Kidney (tissue), 14 donors: ENCODE results near the gene CHERP. TPM values are rescaled to one million over a fixed set of nuclear protein-coding genes. Genes with fewer than 3 reads are reported as not detected.

Experiments used
- DNase-seq, 5 donors: peaks; one replicate each; pipeline ENCODE4 v3.0.0-alpha.2; 2013 to 2020
- FAIRE-seq: peaks from 2 replicates; lab custom pipeline; 2012; peaks lifted over from hg19 to GRCh38; lab: Jason Lieb, UNC
- H3K27ac ChIP-seq, 2 donors: one replicate each; pipeline ENCODE4 v1.7.0; 2013; ENCODE audit warnings: low read depth in 2 of 2, low read length in 2 of 2, inconsistent platforms in 1 of 2
- H3K27me3 ChIP-seq: one replicate; pipeline ENCODE4 v1.7.1; 2013; ENCODE audit warnings: low read length, inconsistent platforms; ENCODE audit not compliant: control insufficient read depth, insufficient read depth
- H3K36me3 ChIP-seq, 3 donors: one replicate each; pipeline versions ENCODE4 v1.7.0 to v1.7.1; 2013; ENCODE audit warnings: low read length in 3 of 3, control low read depth in 1 of 3, inconsistent platforms in 1 of 3; ENCODE audit not compliant: insufficient read depth in 3 of 3, control insufficient read depth in 2 of 3
- H3K4me1 ChIP-seq, 3 donors: one replicate each; pipeline versions ENCODE4 v1.7.0 to v1.7.1; 2013; ENCODE audit warnings: low read length in 3 of 3, inconsistent platforms in 1 of 3, low read depth in 1 of 3; ENCODE audit not compliant: control insufficient read depth in 2 of 3, insufficient read depth in 2 of 3
- H3K4me3 ChIP-seq, 3 donors: one replicate each; pipeline versions ENCODE4 v1.7.0 to v1.8.1; 2013; ENCODE audit warnings: low read length in 3 of 3, control low read depth in 1 of 3, inconsistent platforms in 1 of 3
- H3K9ac ChIP-seq, 3 donors: one replicate each; pipeline versions ENCODE4 v1.7.0 to v1.7.1; 2013; ENCODE audit warnings: low read length in 3 of 3, control low read depth in 1 of 3, inconsistent platforms in 1 of 3
- H3K9me3 ChIP-seq, 3 donors: one replicate each; pipeline versions ENCODE4 v1.7.0 to v1.7.1; 2013; ENCODE audit warnings: low read length in 3 of 3, control low read depth in 1 of 3, inconsistent platforms in 1 of 3; ENCODE audit not compliant: control insufficient read depth in 2 of 3, insufficient read depth in 1 of 3
- CTCF ChIP-seq: IDR thresholded peaks from 3 replicates; pipeline ENCODE4 v1.5.1; 2012; ENCODE audit warnings: mild to moderate bottlenecking, moderate library complexity, borderline replicate concordance; ENCODE audit not compliant: insufficient read depth; ENCODE audit errors: extremely low read depth
- intact Hi-C: fragments of 100-400 bp; cut with DNase I; formaldehyde crosslinking; loops from one replicate; pipeline ENCODE4 v1.11.1; 2022
- polyA plus RNA-seq: library from polyadenylated mRNA; stranded (reverse); fragments of 350-450 nt; fragmentation: Illumina TruSeq; extraction: RNeasy Lipid Tissue Mini Kit (QIAGEN cat#74804); gene quantifications from one replicate; pipeline ENCODE4 v1.2.3, GENCODE V29; 2014; ENCODE audit warnings: low read depth, low replicate concordance; ENCODE audit not compliant: insufficient read depth
- total RNA-seq: library from RNA; stranded (reverse); fragmentation: NEBNext Ultra II Directional; extraction: Animal tissue kit (Norgen Biotek cat#: 25700); gene quantifications from one replicate; pipeline ENCODE4 v1.2.1, GENCODE V29; 2021
- donor health status: control.
- donor health status: control.
- donor health status: control.
- donor health status: control.
- donor health status: control.
- donor health status: DM: yes; HTN: yes; CAD: no.
- donor health status: Normal renal cell carcinoma (clear cell type).

The CHERP gene
- total and polyA plus RNA-seq, 2 donors from 2014 or later: 14.6 to 37.2 TPM

DNA sequence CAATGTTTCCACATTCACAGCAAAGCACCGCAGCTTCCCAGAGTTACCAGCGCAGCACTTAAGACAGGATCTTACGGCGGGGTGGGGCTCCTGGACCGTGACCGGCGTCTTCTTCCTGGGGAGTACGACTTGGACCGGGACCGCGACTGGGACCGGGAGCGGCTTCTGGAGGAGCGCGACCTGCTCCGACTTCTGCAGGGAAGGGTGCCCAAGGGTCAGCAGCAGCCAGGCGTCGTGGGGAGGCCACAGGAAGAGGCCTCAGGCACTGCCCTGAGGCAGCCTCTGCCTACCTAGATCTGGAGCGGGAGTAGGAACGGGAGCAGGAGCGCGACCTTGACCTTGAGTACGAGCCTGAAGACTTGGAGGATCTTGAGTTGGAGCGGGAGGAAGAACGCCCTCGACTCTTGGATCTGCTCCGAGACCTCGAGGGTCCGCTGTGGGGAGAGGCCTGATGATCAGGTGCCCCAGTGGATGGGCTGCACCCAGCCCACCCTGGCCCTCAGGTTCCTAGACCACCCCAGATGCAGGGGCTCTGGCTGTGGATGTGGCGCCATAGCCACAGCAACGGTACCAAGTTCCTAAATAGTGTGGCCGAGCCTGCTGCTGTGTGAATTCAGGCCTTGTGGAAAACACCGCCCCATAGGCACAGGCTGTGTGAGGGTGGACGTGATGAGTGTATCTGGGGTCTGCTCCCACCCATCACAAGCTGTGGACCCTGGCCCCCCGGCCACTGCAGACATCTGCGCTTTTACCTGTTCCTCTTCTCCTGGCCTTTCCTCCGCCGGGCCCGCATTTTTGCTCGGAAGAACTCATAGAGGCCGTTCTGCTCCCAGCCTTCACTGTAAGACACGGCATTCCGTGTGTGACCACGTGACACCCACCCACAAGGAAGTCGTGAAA is 21.9 kb downstream of the CHERP start:
- Histone ChIP-seq H3K27ac (no peak overlapping the region), H3K27me3 (no peaks in the 10 kb centered on the region), H3K9ac (no peak overlapping the region), H3K9me3 (no peaks in the 10 kb centered on the region), H3K4me3 (no peak overlapping the region), H3K36me3 (peaks cover 5 to 62% (median 27%) of the 10 kb centered on the region in 3 donors), H3K4me1 (peaks cover 0 to under 1% (median 0%) of the 10 kb centered on the region in 3 donors)
- no peak for DNase-seq
- intact Hi-C loops: no loop called here
- no peak for TF ChIP-seq CTCF
- FAIRE-seq: no peak

DNA sequence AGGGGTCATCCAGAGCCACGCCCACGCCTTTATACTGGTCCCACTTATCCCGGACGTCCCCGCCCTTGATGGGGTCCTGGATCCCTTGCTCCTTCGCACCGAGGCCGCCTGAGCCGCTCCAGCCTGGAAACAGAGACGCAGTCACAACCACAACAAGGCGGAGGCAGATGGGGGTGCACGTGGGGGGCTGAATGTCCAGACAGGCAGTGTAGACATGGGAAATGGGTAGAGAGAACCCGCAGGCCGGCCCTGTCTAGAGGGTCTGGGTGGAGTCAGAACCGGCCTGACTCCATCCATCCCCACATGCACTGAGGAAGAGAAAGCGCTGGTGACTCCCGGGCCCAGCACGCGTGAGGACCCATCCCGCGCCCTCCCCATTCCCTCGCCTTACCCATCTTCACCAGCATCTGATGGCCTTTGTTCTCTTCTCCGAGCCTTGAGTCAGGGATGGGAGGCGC is 23.0 kb downstream of the CHERP start:
- no peak overlapping the region for H3K9ac ChIP-seq

GRCh38 chr19:16518483-16519229 is 23.6 kb downstream of the CHERP start:
- no peaks in the 10 kb centered on the region for H3K27me3 ChIP-seq
- no peak overlapping the region for H3K4me3 ChIP-seq
- TF ChIP-seq CTCF: no peak
- H3K27ac ChIP-seq: no peak overlapping the region
- H3K4me1 ChIP-seq: no peaks in the 10 kb centered on the region
- no peak for DNase-seq
- H3K36me3 ChIP-seq: peaks cover 5 to 61% (median 26%) of the 10 kb centered on the region in 3 donors
- H3K9me3 ChIP-seq: no peaks in the 10 kb centered on the region
- FAIRE-seq: no peak
- intact Hi-C loops: no loop called here
- no peak overlapping the region for H3K9ac ChIP-seq

More for the DNA sequence above, 23.0 kb downstream of the CHERP start:
- FAIRE-seq (no peak), DNase-seq (no peak)
- no peak for TF ChIP-seq CTCF
- Histone ChIP-seq H3K9me3 (no peaks in the 10 kb centered on the region), H3K4me1 (no peaks in the 10 kb centered on the region), H3K27ac (no peak overlapping the region), H3K36me3 (peaks cover 5 to 62% (median 27%) of the 10 kb centered on the region in 3 donors), H3K27me3 (no peaks in the 10 kb centered on the region), H3K4me3 (no peak overlapping the region)
- intact Hi-C loops: no loop called here
